ENCODE data around the gene P3H2.

The P3H2 gene

GRCh38 chr3:190016966-190017365 is 103.7 kb downstream of the P3H2 start:
- no peak overlapping the region for H3K4me3 ChIP-seq (ENCODE audit: low read depth, low read length)
- no peak overlapping the region for H3K27ac ChIP-seq (ENCODE audit: extremely low read depth, low read depth, low read length)
- ChIA-PET POLR2A (no interaction called here), CTCF (interaction anchor here (0.6 to 1.7 kb wide), 10 partner anchors 9 to 461 kb away, joined by 3 to 4 read pairs (median 4); no protein-coding TSS in a partner anchor)
- no peaks in the 10 kb centered on the region for H3K4me1 ChIP-seq (ENCODE audit: control insufficient read depth, insufficient read depth, low read length)
- H3K36me3 ChIP-seq (ENCODE audit: control insufficient read depth in 2 of 2, insufficient read depth in 1 of 2, low read length in 2 of 2), result no peaks in the 10 kb centered on the region
- H3K9me3 ChIP-seq (ENCODE audit: control insufficient read depth, insufficient read depth, low read depth, low read length), result no peaks in the 10 kb centered on the region
- TF ChIP-seq ZNF48 (tag by site-specific recombination; IDR thresholded peaks at IDR 0.05) (no peak), SCRT1 (tag by site-specific recombination; IDR thresholded peaks at IDR 0.05; ENCODE audit: borderline replicate concordance) (no peak), SALL2 (tag by site-specific recombination; IDR thresholded peaks at IDR 0.05; ENCODE audit: borderline replicate concordance) (no peak)
- TF ChIP-seq, protein P1, sequence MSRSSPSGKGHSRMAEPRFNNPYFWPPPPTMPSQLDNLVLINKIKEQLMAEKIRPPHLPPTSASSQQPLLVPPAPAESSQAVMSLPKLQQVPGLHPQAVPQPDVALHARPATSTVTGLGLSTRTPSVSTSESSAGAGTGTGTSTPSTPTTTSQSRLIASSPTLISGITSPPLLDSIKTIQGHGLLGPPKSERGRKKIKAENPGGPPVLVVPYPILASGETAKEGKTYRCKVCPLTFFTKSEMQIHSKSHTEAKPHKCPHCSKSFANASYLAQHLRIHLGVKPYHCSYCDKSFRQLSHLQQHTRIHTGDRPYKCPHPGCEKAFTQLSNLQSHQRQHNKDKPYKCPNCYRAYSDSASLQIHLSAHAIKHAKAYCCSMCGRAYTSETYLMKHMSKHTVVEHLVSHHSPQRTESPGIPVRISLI (tag by site-specific recombination; IDR thresholded peaks at IDR 0.05), result no peak
- TF ChIP-seq, protein P2, sequence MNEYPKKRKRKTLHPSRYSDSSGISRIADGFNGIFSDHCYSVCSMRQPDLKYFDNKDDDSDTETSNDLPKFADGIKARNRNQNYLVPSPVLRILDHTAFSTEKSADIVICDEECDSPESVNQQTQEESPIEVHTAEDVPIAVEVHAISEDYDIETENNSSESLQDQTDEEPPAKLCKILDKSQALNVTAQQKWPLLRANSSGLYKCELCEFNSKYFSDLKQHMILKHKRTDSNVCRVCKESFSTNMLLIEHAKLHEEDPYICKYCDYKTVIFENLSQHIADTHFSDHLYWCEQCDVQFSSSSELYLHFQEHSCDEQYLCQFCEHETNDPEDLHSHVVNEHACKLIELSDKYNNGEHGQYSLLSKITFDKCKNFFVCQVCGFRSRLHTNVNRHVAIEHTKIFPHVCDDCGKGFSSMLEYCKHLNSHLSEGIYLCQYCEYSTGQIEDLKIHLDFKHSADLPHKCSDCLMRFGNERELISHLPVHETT (tag by site-specific recombination; IDR thresholded peaks at IDR 0.05), result no peak
- TF ChIP-seq, protein P3, sequence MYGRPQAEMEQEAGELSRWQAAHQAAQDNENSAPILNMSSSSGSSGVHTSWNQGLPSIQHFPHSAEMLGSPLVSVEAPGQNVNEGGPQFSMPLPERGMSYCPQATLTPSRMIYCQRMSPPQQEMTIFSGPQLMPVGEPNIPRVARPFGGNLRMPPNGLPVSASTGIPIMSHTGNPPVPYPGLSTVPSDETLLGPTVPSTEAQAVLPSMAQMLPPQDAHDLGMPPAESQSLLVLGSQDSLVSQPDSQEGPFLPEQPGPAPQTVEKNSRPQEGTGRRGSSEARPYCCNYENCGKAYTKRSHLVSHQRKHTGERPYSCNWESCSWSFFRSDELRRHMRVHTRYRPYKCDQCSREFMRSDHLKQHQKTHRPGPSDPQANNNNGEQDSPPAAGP (tag by site-specific recombination; IDR thresholded peaks at IDR 0.05), result no peak

DNA sequence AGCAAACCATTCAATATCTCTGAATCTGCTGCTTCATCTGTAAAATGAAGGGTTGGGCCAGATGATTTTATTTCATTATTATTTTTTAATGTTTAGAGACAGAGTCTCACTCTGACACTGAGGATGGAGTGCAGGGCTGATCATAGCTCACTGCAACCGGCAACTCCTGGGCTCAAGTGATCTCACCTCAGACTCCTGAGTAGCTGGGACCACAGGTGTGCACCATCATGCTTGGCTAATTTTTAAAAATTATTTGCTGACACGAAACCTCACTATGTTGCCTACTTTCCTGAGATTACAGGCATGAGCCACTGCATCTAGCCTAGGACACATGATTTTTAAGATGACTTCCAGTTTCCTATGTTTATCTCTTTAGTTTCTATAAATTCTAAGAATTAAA is 105.8 kb downstream of the P3H2 start:
- H3K27ac ChIP-seq (ENCODE audit: extremely low read depth, low read depth, low read length), result no peak overlapping the region
- H3K9me3 ChIP-seq (ENCODE audit: control insufficient read depth, insufficient read depth, low read depth, low read length), result no peaks in the 10 kb centered on the region
- no peak overlapping the region for H3K4me3 ChIP-seq (ENCODE audit: low read depth, low read length)
- POLR2A ChIA-PET, result no interaction called here
- H3K36me3 ChIP-seq (ENCODE audit: control insufficient read depth in 2 of 2, insufficient read depth in 1 of 2, low read length in 2 of 2), result no peaks in the 10 kb centered on the region
- CTCF ChIA-PET, result interaction anchor here (0.7 to 1.6 kb wide), 3 partner anchors 48 to 307 kb away, joined by 3 read pairs; partner anchors contain the start of gene CLDN1
- H3K4me1 ChIP-seq (ENCODE audit: control insufficient read depth, insufficient read depth, low read length), result peaks cover 4% of the 10 kb centered on the region; the same call in 1 of the 2 replicates
- TF ChIP-seq ZNF157 (tag by site-specific recombination; IDR thresholded peaks at IDR 0.05), result no peak
- no peak for TF ChIP-seq PATZ1 (tag by site-specific recombination; IDR thresholded peaks at IDR 0.05)
- TF ChIP-seq ZNF146 (tag by site-specific recombination; IDR thresholded peaks at IDR 0.05), result no peak
- no peak for TF ChIP-seq ZNF324 (tag by site-specific recombination; IDR thresholded peaks at IDR 0.05)
- no peak for TF ChIP-seq MYNN (tag by site-specific recombination; IDR thresholded peaks at IDR 0.05; ENCODE audit: borderline replicate concordance)
- no peak for TF ChIP-seq BCL11B (tag by site-specific recombination; IDR thresholded peaks at IDR 0.05; ENCODE audit: low read depth)
- no peak for TF ChIP-seq ZNF354C (tag by site-specific recombination; IDR thresholded peaks at IDR 0.05; ENCODE audit: borderline replicate concordance, low read depth)
- TF ChIP-seq ZNF404 (tag by site-specific recombination; IDR thresholded peaks at IDR 0.05), result no peak
- TF ChIP-seq, protein P4, sequence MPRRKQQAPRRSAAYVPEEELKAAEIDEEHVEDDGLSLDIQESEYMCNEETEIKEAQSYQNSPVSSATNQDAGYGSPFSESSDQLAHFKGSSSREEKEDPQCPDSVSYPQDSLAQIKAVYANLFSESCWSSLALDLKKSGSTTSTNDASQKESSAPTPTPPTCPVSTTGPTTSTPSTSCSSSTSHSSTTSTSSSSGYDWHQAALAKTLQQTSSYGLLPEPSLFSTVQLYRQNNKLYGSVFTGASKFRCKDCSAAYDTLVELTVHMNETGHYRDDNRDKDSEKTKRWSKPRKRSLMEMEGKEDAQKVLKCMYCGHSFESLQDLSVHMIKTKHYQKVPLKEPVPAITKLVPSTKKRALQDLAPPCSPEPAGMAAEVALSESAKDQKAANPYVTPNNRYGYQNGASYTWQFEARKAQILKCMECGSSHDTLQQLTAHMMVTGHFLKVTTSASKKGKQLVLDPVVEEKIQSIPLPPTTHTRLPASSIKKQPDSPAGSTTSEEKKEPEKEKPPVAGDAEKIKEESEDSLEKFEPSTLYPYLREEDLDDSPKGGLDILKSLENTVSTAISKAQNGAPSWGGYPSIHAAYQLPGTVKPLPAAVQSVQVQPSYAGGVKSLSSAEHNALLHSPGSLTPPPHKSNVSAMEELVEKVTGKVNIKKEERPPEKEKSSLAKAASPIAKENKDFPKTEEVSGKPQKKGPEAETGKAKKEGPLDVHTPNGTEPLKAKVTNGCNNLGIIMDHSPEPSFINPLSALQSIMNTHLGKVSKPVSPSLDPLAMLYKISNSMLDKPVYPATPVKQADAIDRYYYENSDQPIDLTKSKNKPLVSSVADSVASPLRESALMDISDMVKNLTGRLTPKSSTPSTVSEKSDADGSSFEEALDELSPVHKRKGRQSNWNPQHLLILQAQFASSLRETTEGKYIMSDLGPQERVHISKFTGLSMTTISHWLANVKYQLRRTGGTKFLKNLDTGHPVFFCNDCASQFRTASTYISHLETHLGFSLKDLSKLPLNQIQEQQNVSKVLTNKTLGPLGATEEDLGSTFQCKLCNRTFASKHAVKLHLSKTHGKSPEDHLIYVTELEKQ (tag by site-specific recombination; IDR thresholded peaks at IDR 0.05; ENCODE audit: borderline replicate concordance), result no peak
- TF ChIP-seq ZNF148 (tag by site-specific recombination; IDR thresholded peaks at IDR 0.05; ENCODE audit: borderline replicate concordance), result no peak
- TF ChIP-seq, protein P5, sequence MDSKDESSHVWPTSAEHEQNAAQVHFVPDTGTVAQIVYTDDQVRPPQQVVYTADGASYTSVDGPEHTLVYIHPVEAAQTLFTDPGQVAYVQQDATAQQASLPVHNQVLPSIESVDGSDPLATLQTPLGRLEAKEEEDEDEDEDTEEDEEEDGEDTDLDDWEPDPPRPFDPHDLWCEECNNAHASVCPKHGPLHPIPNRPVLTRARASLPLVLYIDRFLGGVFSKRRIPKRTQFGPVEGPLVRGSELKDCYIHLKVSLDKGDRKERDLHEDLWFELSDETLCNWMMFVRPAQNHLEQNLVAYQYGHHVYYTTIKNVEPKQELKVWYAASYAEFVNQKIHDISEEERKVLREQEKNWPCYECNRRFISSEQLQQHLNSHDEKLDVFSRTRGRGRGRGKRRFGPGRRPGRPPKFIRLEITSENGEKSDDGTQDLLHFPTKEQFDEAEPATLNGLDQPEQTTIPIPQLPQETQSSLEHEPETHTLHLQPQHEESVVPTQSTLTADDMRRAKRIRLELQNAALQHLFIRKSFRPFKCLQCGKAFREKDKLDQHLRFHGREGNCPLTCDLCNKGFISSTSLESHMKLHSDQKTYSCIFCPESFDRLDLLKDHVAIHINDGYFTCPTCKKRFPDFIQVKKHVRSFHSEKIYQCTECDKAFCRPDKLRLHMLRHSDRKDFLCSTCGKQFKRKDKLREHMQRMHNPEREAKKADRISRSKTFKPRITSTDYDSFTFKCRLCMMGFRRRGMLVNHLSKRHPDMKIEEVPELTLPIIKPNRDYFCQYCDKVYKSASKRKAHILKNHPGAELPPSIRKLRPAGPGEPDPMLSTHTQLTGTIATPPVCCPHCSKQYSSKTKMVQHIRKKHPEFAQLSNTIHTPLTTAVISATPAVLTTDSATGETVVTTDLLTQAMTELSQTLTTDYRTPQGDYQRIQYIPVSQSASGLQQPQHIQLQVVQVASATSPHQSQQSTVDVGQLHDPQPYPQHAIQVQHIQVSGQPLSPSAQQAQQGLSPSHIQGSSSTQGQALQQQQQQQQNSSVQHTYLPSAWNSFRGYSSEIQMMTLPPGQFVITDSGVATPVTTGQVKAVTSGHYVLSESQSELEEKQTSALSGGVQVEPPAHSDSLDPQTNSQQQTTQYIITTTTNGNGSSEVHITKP (tag by site-specific recombination; IDR thresholded peaks at IDR 0.05), result no peak
- no peak for TF ChIP-seq ZNF660 (tag by site-specific recombination; IDR thresholded peaks at IDR 0.05)
- TF ChIP-seq ZNF175 (tag by site-specific recombination; IDR thresholded peaks at IDR 0.05), result no peak
